GM19438 (cell line): ENCODE measurements around the gene GPC4.

Experiments
- ATAC-seq: cut with Tn5 transposase; IDR thresholded peaks from one replicate; pipeline ENCODE4 v1.9.1; 2021; ENCODE audit warnings: low read depth; ENCODE audit not compliant: unreplicated experiment

The GPC4 gene

GRCh38 chrX:133250184-133251100 lies 164.8 kb downstream of the GPC4 start:
- no peak for ATAC-seq
